H1 (cell line): ENCODE data around the gene TIFAB.

Experiments used
- CEBPB ChIP-seq: IDR thresholded peaks from 2 replicates; pipeline ENCODE4 v1.6.1; 2012; ENCODE audit warnings: low read depth, low read length
- POU5F1 ChIP-seq: IDR thresholded peaks from 2 replicates; pipeline ENCODE4 v1.6.1; 2011; ENCODE audit warnings: low read depth, mild to moderate bottlenecking, low read length, moderate library complexity

- no peak for TF ChIP-seq CEBPB
- TF ChIP-seq POU5F1, result no peak
Measured at GRCh38 chr5:135423846-135424168, 28.3 kb downstream of the TIFAB start.
